Measurements from ENCODE around the gene CDH15. TPM values are rescaled to one million over a fixed set of nuclear protein-coding genes. Genes with fewer than 3 reads are reported as not detected.

The CDH15 gene
- total RNA-seq, 3 donors from 2014 or later, result not detected

GRCh38 chr16:89174877-89175276 is 3.3 kb downstream of the CDH15 start:
- DNase-seq (ENCODE audit: low spot score in 2 of 2), result no peak
- H3K27ac ChIP-seq, result no peak overlapping the region
- H3K36me3 ChIP-seq, result no peaks in the 10 kb centered on the region
- no peak overlapping the region for H3K4me3 ChIP-seq
- no peak for TF ChIP-seq POLR2A (IDR thresholded peaks at IDR 0.05)
- no peak for TF ChIP-seq POLR2AphosphoS5 (IDR thresholded peaks at IDR 0.05)
- no peak for TF ChIP-seq CTCF (IDR thresholded peaks at IDR 0.05)
- H3K4me1 ChIP-seq, result peaks cover 0 to 18% of the 10 kb centered on the region in 2 donors
- no peaks in the 10 kb centered on the region for H3K9me3 ChIP-seq
- intact Hi-C loops (cut with DNase I; ENCODE audit: low total_unique reads), result loop anchor here (10.0 kb wide), 1 partner anchor 450 kb away; no protein-coding TSS in a partner anchor
- peaks cover 1 to 39% of the 10 kb centered on the region in 2 donors for H3K27me3 ChIP-seq

- no peak overlapping the region for H3K27ac ChIP-seq
- intact Hi-C loops (cut with DNase I; ENCODE audit: low total_unique reads), result loop anchor here (10.0 kb wide), 1 partner anchor 449 kb away; no protein-coding TSS in a partner anchor
- H3K4me3 ChIP-seq, result no peak overlapping the region
- H3K4me1 ChIP-seq, result peaks cover 0 to 16% of the 10 kb centered on the region in 2 donors
- TF ChIP-seq CTCF (IDR thresholded peaks at IDR 0.05) (no peak), POLR2AphosphoS5 (IDR thresholded peaks at IDR 0.05) (no peak), POLR2A (IDR thresholded peaks at IDR 0.05) (no peak)
- peaks cover 0 to 38% of the 10 kb centered on the region in 2 donors for H3K27me3 ChIP-seq
- no peaks in the 10 kb centered on the region for H3K36me3 ChIP-seq
- no peak for DNase-seq (ENCODE audit: low spot score in 2 of 2)
- no peaks in the 10 kb centered on the region for H3K9me3 ChIP-seq
These were observed 4.0 kb downstream of the CDH15 start for GRCh38 chr16:89175280-89176146.

GRCh38 chr16:89176147-89176690 is 4.7 kb downstream of the CDH15 start:
- Histone ChIP-seq H3K4me1 (peaks cover 0 to 11% of the 10 kb centered on the region in 2 donors), H3K27me3 (peaks cover 0 to 36% of the 10 kb centered on the region in 2 donors), H3K4me3 (no peak overlapping the region), H3K9me3 (no peaks in the 10 kb centered on the region), H3K27ac (no peak overlapping the region), H3K36me3 (no peaks in the 10 kb centered on the region)
- no peak for DNase-seq (ENCODE audit: low spot score in 2 of 2)
- TF ChIP-seq POLR2AphosphoS5 (IDR thresholded peaks at IDR 0.05), result no peak
- TF ChIP-seq CTCF (IDR thresholded peaks at IDR 0.05), result no peak
- TF ChIP-seq POLR2A (IDR thresholded peaks at IDR 0.05), result no peak
- intact Hi-C loops (cut with DNase I; ENCODE audit: low total_unique reads), result loop anchor here (10.0 kb wide), 1 partner anchor 449 kb away; no protein-coding TSS in a partner anchor

- intact Hi-C loops (cut with DNase I; ENCODE audit: low total_unique reads), result loop anchor here (10.0 kb wide), 1 partner anchor 448 kb away; no protein-coding TSS in a partner anchor
- Histone ChIP-seq H3K27me3 (peaks cover 0 to 36% of the 10 kb centered on the region in 2 donors), H3K36me3 (no peaks in the 10 kb centered on the region), H3K4me1 (peaks cover 0 to 11% of the 10 kb centered on the region in 2 donors), H3K4me3 (no peak overlapping the region), H3K27ac (no peak overlapping the region), H3K9me3 (no peaks in the 10 kb centered on the region)
- DNase-seq (ENCODE audit: low spot score in 2 of 2), result no peak
- TF ChIP-seq POLR2A (IDR thresholded peaks at IDR 0.05), result no peak
- no peak for TF ChIP-seq POLR2AphosphoS5 (IDR thresholded peaks at IDR 0.05)
- no peak for TF ChIP-seq CTCF (IDR thresholded peaks at IDR 0.05)
These were observed 5.2 kb downstream of the CDH15 start for GRCh38 chr16:89176717-89177116.

GRCh38 chr16:89177501-89177900 is 6.0 kb downstream of the CDH15 start:
- no peaks in the 10 kb centered on the region for H3K36me3 ChIP-seq
- H3K27ac ChIP-seq, result no peak overlapping the region
- no peak overlapping the region for H3K4me3 ChIP-seq
- intact Hi-C loops (cut with DNase I; ENCODE audit: low total_unique reads), result loop anchor here (10.0 kb wide), 1 partner anchor 447 kb away; no protein-coding TSS in a partner anchor
- DNase-seq (ENCODE audit: low spot score in 2 of 2), result no peak
- no peaks in the 10 kb centered on the region for H3K9me3 ChIP-seq
- TF ChIP-seq POLR2A (IDR thresholded peaks at IDR 0.05) (no peak), POLR2AphosphoS5 (IDR thresholded peaks at IDR 0.05) (no peak), CTCF (IDR thresholded peaks at IDR 0.05) (no peak)
- peaks cover 0 to 11% of the 10 kb centered on the region in 2 donors for H3K4me1 ChIP-seq
- H3K27me3 ChIP-seq, result peaks cover 0 to 36% of the 10 kb centered on the region in 2 donors
